ENCODE measurements around the gene THRB.
A peak's percentile ranks its signal among the peaks of the same experiment; 100 is the strongest.

The THRB gene

GRCh38 chr3:24365168-24365567, 129.5 kb downstream of the THRB start (continued):
- TF ChIP-seq ZNF48 (tag by site-specific recombination; IDR thresholded peaks at IDR 0.05), result no peak
- TF ChIP-seq ZSCAN16 (tag by site-specific recombination; IDR thresholded peaks at IDR 0.05), result 0 out of 2 replicates have a peak, but pooled peaks have one; percentile 37
- no peak for TF ChIP-seq RBAK (tag by site-specific recombination; IDR thresholded peaks at IDR 0.05)
- TF ChIP-seq OSR2 (tag by site-specific recombination; IDR thresholded peaks at IDR 0.05), result peak; percentile 89
- 0 out of 2 replicates have a peak, but pooled peaks have one; percentile 11 for TF ChIP-seq ZSCAN4 (tag by site-specific recombination; IDR thresholded peaks at IDR 0.05)
- TF ChIP-seq ZBTB10 (tag by site-specific recombination; IDR thresholded peaks at IDR 0.05), result no peak
- no peak for TF ChIP-seq ZNF501 (tag by site-specific recombination; IDR thresholded peaks at IDR 0.05)
- peak; percentile 76 for TF ChIP-seq ZNF692 (tag by site-specific recombination; IDR thresholded peaks at IDR 0.05)
- no peak for TF ChIP-seq ZNF677 (tag by site-specific recombination; IDR thresholded peaks at IDR 0.05)
- TF ChIP-seq ZNF701 (tag by site-specific recombination; IDR thresholded peaks at IDR 0.05), result no peak
- TF ChIP-seq ZSCAN30 (tag by site-specific recombination; IDR thresholded peaks at IDR 0.05), result peak; percentile 94
- no peak for TF ChIP-seq PRDM1 (tag by site-specific recombination; IDR thresholded peaks at IDR 0.05)
- TF ChIP-seq ZNF114 (tag by site-specific recombination; IDR thresholded peaks at IDR 0.05), result no peak
- no peak for TF ChIP-seq ZIC2 (tag by site-specific recombination; IDR thresholded peaks at IDR 0.05)
- no peak for TF ChIP-seq PBX3 (CRISPR knock-in tag; IDR thresholded peaks at IDR 0.05)
- peak; percentile 50 for TF ChIP-seq ZNF398 (tag by site-specific recombination; IDR thresholded peaks at IDR 0.05)
- TF ChIP-seq ZNF549 (tag by site-specific recombination; IDR thresholded peaks at IDR 0.05), result no peak
- TF ChIP-seq ZNF10 (tag by site-specific recombination; IDR thresholded peaks at IDR 0.05), result 0 out of 2 replicates have a peak, but pooled peaks have one; percentile 34
- TF ChIP-seq BCL11B (tag by site-specific recombination; IDR thresholded peaks at IDR 0.05; ENCODE audit: low read depth), result no peak
- no peak for TF ChIP-seq ZNF76 (tag by site-specific recombination; IDR thresholded peaks at IDR 0.05; ENCODE audit: borderline replicate concordance, low read depth)
- TF ChIP-seq GLIS2 (tag by site-specific recombination; IDR thresholded peaks at IDR 0.05), result no peak
- no peak for TF ChIP-seq ZNF211 (tag by site-specific recombination; IDR thresholded peaks at IDR 0.05; ENCODE audit: low read depth)
- TF ChIP-seq ZBTB17 (tag by site-specific recombination; IDR thresholded peaks at IDR 0.05), result peak; percentile 78
- no peak for TF ChIP-seq ZNF777 (tag by site-specific recombination; IDR thresholded peaks at IDR 0.05; ENCODE audit: borderline replicate concordance)
- peak; percentile 93 for TF ChIP-seq GFI1B (tag by site-specific recombination; IDR thresholded peaks at IDR 0.05)
- peak; percentile 78; the same call in 1 of the 2 replicates for TF ChIP-seq MZF1 (tag by site-specific recombination; IDR thresholded peaks at IDR 0.05; ENCODE audit: borderline replicate concordance)
- peak; percentile 98 for TF ChIP-seq ZNF843 (tag by site-specific recombination; IDR thresholded peaks at IDR 0.05)
- TF ChIP-seq ZNF660 (tag by site-specific recombination; IDR thresholded peaks at IDR 0.05), result peak; percentile 83
- no peak for TF ChIP-seq ZNF514 (tag by site-specific recombination; IDR thresholded peaks at IDR 0.05)
- TF ChIP-seq ZNF513 (tag by site-specific recombination; IDR thresholded peaks at IDR 0.05), result no peak
- no peak for TF ChIP-seq GLI4 (tag by site-specific recombination; IDR thresholded peaks at IDR 0.05)
- TF ChIP-seq ZNF792 (tag by site-specific recombination; IDR thresholded peaks at IDR 0.05), result no peak
- TF ChIP-seq ZNF121 (tag by site-specific recombination; IDR thresholded peaks at IDR 0.05), result no peak
